ENCODE results near the gene AVPI1.
"Not testable (repeated sequence)": the region's sequence is repeated elsewhere in the genome, so short reads cannot be mapped to it uniquely, and the experiment has no call there.

Gene AVPI1

DNA sequence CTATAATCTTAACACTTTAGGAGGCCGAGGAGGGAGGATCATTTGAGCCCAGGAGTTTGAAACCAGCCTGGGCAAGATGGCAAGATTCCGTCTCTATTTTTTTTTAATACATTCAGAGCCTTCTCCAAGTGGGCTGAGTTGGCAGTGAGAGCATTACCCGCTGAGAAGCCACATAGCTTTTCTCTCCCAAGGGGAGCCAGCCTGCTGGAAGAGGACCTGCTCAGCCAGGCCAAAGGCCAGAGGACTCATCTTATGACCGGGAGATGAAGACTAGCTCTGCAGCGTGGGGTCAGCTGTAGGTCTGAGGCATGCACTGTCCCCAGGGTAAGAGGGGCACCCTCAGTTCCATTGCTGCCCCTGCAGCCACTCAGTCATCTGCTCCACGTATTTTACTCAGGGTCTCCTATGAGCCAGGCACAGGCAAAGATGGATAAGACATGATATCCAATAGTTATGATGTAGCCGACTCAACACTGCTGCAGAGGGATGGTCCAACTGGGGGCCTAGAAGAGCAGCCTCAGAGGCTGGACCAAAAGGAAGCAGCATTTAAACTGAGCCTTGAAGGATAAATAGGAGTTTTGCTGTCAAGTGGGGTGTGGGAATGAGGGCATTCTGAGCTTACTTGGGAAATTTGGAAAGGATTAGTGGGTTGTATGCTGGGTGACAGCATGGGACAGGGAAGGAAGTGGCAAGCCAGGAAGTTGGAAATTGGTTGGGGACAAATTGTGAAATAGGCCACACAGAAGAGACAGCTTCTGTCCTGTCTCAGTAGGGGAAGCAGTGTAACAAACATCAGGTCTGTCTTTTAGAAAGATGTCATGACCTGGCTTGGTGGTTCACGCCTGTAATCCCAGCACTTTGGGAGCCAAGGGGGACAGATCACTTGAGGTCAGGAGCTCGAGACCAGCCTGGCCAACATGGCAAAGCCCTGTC lies 24.9 kb upstream of the AVPI1 start:
- no peak for DNase-seq

DNA sequence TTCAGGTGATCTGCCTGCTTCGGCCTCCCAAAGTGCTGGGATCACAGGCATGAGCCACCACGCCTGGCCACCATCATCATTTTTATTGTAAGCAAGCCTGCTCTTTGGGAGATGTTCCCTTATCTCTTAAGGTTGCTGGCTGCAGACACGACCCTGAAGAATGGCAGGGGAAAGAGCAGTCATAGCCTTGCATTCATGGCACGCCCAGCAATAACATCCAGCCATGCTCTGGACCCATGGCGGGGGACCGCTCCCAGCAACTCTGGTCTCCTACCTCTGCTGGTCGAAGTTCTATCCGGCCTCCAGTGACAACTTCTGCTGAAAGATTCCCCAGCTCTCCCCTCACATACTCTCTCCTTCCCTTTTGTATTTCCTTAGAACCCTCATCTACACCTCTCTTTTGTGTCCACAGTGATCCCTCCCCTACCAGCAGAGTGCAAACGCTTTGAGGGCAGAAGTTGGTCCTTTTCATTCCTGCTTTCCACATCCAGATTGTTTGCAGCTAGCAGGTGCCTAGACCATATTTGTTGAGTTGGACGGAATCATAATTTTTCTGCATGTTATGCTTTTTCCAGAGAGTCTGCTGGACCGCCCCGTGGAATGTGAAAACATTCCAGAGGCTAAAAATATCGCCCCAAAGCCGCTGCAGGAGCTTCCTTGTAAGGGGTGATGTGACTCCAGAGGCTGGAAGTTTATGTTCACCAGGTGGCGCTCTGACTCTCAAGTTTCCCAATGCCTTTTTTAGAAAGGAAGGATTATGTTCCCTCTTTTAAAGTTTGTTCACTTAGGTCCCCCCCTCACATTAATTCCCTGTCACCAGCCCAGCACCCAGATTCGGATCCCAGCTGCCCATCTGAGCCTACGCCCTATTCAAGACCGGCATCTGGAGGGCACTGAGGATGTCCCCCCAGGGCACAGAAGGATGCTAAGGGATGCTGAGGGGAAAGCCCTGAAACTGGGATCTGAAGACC lies 22.2 kb upstream of the AVPI1 start:
- no peak for DNase-seq

DNA sequence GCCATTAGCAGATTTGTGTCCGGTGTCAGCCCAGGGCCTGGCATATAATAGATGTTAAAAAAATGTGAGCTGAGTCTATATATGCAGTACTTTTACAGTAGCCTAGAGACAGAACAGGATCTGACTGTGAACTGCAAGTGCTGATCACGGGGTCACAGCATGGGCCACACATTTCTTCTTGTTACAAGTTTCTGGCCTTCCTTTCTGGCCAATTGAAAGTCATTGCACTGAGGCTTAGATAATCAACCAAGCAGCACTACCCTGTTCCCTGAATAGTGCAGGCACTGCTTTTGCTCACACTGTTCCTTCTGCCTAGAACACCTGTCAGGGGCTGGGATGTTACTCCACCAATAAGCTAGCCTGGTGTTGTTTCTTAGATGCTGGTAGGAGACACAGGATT lies 21.1 kb upstream of the AVPI1 start:
- DNase-seq, result no peak

DNA sequence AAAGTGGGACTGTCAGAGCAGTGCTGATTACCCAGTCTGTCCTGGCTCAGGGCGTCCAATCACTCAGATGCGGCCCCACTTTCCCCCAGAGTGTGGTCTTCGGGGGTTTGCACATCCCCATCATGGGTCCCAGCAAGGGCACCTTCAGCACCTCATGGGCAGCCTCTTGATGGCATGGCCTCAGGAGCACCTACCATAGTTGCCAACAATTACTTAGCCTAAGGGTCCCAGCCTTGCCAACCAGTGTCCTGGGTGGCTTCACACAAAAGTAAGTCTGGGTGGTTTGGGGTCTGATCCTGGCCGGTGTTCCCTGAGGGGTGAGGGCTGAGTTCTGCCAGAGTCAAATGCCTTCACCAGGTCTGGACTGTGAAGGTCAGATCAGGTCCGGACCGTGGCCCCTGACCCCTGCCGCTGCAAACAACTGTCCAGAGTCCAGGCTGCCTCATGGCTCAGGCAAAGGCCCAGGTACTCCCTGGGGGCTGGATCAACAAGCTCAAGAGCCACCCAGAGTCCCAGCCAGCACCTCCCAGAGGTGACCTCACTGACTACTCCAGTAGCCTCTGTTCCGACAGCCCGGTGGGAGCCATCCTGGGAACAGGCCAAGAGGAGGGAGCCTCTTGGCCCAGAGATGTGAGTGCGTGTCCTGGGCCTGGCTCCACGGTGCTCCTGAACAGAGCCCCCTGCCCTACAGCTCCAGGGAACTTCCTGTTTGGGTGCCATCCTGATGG lies 20.3 kb upstream of the AVPI1 start:
- DNase-seq, result no peak

DNA sequence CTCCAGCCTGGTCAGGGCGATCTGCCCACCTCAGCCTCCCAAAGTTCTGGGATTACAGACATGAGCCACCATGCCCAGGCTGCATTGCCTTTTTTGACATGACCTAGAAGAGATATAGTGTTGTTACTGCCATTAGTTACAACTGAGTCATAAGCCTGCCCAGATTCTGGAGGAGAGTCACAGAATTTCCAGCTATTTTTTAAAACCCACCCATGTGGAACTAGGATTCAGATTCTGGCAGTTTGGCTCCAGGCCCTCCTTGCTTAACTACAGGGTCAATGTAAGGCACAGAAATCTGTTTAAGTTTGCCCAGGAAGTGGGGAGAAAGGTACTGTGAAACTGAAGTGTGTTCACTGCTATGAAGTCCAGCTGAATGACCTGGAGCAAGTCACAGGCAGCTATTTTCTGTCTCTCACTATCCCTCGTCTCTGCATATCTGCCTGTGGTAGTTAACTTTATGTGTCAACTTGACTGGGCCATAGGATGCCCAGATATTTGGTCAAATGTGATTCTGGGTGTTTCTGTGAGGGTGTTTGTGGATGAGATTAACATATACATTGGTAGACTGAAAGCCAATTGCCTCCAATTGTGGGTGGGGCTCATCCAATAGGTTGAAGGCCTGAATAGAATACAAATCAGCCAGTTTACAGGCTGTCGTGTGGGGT lies 18.1 kb upstream of the AVPI1 start:
- DNase-seq, result no peak

DNA sequence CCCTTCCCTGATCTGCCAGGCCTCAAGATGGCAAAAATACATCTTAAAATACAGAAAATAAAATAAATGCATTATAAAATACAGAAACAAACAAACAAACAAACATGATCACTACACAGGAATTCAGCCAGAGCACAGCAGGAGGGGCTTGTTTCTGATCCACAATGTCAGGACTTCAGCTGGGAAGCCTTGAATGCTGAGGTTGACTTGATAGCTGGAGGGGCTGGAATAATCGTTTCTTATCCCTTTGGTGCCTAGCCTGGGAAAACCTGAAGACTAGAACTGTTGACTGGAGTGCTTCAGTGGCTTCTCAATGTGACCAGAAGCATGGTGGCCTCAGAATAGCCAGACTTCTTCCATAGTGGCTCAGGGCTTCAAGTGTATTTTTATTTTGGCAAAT lies 17.3 kb upstream of the AVPI1 start:
- no peak for DNase-seq

DNA sequence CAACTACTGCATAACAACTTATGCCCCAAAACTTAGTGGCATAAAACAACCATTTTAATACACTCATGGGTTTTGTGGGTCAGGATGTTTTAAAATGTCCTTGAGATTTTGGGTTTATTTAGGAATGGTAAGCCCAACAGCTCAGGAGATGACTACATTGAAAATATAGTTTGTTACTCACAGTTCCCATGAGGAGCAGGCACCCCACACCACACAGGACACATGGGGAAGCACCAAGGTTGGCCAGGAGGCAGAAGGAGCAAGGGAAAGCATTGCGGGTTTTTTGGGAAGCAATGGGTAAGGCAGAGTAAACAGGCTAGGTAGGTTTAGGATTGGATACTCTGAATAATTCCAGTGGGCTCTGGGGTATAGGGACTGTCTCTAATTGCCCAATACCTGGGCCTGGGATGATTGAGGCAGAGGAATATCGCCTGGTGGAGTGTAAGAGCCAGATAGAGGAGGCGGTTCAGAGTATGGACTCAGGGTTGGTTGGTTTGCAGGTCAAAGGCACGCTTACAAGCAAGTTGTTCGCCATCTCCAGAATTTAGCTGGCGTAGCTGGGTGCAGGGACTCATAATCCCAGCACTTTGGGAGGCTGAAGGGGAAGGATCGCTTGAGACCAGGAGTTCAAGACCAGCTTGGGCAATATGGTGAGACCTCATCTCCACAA lies 16.5 kb upstream of the AVPI1 start:
- no peak for DNase-seq

DNA sequence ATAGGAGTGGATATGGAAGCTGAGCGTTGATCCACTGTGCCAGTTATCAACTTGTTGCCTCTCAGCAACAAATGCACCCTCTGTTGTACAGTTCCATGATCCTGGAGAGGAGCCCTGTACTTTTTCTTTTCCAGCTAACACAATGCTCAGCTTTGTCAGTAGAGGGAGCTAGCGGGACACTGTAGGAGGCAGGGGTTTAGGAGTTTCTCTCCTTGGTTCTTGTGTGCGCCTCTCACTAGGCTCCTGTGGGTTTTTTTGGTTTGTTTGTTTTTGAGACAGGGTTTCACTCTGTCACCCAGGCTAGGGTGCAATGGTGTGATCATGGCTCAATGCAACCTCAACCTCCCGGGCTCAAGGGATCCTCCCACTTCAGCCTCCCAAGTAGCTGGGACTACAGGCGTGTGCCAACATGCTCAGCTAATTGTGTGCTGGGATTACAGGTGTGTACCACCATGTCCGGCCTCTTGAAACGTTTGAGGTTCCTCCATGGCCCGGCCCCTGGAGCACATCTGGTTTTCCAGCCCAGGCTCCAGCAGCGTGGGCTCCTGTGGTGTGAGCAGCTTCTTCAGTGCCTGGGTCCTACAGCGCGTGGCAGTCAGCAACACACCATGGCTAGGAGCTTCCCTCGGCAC lies 14.5 kb upstream of the AVPI1 start:
- DNase-seq, result peak; percentile 29

DNA sequence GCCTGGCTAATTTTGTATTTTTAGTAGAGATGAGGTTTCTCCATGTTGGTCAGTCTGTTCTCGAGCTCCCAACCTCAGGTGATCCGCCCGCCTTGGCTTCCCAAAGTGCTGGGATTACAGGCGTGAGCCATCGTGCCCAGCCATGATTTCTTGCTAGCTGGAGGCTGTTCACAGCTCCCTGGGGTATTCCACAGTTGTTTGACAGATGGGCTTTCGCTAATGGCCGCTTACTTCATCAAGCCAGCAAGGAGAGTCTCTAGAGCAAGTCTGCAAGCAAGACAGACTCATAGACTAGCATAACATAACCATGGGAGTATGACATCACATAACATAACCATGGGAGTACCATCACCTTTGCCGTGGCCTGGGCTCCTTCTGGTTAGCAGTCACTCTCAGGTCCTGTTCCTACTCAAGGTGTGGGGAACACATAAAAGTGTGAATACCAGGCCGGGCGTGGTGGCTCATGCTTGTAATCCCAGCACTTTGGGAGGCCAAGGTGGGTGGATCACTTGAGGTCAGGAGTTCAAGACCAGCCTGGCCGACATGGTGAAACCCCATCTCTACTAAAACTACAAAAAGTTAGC lies 11.1 kb upstream of the AVPI1 start:
- DNase-seq, result not testable (repeated sequence)

DNA sequence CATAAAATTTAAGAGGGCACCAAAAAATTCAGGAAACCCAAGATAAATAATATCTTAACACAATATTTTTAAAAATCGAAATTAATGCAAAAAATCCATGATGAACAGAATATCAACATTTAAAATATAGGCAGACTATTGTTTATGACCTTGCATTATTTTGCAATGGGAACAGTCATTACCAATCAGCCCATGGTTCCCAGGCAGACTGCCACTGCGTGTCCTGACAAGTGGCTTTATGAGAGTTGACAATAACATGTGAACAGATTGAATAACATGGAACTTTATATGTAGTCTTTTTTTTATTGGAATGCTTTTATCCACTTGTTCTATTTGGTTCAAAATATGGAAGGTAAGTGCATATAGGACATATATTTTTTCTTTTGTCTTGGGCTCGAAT lies 3.1 kb upstream of the AVPI1 start:
- no peak for DNase-seq

DNA sequence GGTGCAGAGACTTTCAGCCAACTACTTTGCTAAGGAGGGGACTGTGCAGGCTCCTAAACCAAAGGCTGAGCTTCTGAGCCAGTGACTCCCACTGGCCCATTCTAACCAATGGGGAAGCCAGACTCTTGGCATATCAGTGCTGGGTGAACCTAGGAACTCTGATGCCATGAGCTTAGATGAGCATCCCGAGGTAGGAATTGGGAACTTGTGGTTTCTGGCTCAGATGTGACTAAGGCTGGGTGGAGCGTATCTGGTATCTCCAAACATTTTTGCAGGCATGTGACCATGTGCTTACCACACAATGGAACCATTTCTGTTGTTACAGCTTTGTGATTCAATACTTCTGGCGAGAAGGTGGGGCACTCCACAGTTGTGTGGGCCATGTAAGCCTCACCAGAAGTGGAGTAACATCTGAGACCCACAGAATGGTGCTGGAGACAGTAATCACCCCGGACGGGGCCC lies 2.5 kb upstream of the AVPI1 start:
- DNase-seq, result no peak

DNA sequence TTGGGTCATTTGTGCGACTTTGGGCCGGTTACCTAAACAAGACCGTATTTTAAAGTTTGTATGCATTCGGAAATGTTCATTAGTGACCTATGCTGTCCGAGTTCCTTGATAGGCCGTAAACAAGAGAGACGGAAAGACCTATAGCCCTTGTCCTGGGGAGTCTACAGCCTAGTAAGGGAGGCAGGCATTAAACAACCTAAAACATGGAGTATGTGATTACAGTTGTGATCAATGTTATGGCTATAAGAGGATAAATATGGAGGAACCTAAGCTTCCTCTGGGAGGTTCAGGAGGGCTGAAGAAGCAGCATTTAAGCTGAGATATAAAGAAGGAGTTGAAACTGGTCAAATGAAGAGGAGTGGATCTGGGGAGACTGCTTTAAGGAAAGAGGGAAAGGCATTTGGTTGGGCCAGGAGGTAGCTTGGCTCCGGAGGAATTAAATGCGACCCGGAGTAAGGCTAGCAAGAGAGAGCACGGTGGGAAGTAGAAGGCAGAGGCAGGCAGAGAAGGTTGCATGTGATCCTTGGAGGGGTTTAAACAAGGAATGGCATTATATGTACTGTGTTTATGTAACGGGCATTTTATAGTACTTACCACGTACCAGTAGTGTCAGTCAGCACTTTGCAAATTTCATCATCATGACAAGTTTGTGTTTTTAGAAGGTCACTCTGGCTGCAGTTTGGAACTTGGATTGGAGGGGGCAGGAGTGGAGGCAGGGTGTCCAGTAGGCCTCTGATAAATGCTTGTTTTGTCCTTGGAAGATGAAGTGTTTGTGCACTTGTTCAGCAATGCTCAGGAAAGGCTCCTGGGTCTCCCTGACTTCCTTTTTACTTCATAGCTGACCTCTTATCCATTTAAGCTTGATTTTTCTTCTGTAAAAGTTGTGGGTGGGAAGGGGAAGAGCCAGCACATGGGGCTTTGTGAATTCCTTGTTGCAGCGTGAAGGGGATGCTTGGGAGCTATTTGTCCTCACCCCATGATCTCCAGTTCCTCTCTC lies 1.0 kb upstream of the AVPI1 start:
- no peak for DNase-seq

DNA sequence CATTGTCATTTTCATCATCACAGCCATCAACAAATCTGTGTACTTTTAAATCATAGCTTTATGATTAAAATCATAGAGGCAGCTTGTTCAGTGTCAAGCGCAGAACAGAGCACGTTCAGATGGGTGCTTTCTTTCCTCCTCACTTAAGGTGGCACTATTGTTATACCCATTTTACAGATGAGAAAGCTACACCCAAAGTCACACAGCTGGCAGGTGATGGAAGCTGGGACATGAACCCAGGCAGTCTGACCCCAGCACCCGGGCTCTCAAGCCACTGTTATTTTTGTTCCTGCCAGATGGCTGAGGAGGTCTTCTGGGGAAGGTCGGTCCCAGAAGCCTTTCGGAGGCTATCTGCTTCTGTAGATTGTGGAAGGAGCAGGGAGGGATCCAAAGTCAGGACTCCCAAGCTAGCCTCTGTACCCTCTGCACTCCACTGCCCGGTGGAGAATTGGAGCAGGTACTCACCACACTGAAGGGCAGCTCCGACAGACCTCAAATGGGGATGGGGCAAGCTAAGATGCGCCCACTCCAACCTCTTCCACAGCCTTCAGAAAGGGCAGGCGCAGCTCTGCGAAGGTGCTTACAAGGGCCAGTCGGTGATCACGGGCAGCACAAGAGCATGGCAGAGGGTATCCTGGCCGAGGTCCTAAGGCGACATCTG lies 610 bp downstream of the AVPI1 start:
- no peak for DNase-seq

DNA sequence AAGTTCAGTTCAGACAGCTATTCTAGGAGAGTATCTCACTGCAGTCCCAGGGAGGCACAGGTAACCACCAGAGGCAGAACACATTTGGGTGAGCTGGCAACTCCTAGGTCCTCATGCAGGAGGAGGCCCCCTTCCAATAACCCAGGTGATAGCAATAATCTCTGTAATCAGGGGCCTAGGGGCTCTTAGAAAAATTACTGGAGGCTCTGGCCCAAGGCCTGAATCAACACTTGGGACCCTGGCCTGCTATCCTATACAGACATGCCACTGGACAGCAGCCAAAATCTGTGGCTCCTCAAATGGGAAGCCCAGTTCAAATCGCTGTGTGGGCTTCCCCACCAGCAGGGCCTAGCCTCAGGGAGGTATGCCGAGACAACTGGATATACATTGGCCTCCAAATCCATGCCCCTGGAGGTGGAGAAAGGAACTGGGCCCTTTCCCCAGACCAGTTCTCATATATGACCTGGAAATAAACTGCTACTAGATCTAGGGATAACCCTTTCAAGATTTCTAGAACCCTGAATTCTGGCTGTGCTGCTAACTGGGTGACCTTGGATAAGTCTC lies 1.6 kb downstream of the AVPI1 start:
- DNase-seq, result no peak

DNA sequence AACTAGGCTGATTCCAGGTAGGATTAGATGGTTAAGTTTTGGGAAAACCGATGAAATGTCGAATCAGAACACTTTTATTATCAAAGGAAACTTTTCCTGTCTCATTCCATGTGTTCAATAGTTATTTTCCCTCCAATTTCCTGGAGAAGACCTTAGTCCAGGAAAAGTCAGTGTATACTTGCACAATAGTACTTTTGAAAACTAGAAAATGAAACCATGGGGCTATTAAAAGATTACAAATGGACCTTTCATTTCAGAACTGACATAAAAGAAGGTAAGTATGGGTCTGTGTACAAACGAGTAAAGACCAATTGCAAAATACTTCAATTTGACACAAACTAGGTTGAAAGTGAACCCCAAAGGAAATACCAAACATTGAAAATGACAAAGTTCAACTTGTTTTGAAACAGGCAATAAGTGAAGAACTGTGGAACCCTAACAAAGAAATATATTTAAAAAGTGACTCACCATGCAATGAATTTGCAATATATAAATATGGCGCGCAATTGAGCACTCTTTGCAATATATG lies 2.1 kb downstream of the AVPI1 start:
- no peak for DNase-seq

DNA sequence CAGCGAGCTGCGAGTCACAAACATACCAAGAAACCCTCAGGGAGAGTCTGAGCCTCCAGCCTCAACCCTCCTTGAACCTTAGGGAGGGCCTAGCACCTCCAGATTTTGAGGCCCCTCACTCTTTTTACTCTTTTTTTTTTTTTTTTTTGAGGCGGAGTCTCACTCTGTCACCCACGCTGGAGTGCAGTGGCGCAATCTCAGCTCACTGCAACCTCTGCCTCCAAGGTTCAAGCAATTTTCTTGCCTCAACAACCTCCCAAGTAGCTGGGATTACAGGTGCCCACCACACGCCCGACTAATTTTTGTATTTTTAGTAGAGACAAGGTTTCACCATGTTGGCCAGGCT lies 2.7 kb downstream of the AVPI1 start:
- DNase-seq, result not testable (repeated sequence)

DNA sequence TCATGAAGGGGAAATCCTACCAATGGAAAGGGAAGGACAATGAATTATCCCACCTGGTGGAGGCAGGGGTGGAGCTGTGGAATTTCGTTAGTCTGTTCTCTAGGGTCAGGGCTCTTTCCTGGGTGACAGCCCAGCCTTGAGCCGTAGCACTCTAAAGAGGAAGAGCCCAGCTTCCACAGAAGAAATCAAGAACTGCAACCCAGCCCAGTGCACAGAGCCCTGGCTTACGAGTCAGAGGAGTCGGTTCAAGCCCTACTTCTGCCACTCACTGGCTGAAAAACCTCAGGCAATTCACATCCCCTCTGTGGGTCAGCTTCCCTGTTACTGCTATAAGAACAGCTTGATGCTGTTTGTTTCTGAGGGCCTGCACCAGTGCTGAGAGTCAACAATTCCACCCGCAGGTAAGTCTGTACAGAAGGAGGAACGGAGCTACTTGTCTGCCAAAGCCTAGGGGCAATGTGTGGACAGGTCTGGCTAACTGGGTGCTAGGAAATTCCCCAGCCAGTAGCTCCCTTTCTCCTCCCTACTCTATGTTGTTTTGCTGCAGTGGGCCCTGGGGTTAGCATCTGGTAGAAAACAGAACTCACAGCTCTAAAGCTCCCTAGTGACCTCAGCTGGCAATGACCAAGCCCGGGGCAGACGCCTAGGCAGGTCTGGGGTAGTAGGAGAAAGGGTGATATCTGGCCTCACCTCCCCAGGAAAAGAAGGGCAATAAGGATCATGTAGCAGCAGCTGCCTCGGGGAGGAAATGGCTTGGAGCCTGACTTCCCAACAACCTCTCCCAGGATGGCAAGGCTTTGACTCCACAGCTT lies 3.3 kb downstream of the AVPI1 start:
- DNase-seq, result no peak

DNA sequence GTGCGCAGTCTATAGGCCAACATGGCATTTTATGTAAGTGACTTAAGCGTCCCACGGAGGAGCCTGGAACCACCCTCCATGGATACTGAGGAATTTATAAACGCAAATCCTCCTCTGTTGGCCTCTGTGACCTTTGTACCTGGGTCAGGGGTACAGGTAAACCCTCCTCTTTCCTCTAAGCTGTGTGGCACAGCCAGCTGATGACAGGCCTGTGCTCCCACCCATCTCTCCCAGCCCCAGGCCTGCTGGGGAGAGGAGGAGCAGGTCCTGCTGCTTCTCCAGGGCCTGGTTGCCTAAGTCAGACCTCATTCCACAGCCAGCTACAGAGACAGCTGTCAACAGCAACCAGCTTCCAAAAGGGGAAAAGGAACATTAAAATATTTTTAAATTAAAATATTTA lies 5.0 kb downstream of the AVPI1 start:
- DNase-seq, result no peak

Data from DMS79 (cell line).